ENCODE measurements around the gene APOH. TPM values are rescaled to one million over a fixed set of nuclear protein-coding genes. Genes with fewer than 3 reads are reported as not detected.

The APOH gene
- polyA plus RNA-seq, 1 of the 3 experiments (the other 2 are of a cell fraction): not detected

- no peak overlapping the region for H3K27ac ChIP-seq (ENCODE audit: low read depth in 2 of 2, low read length in 1 of 2)
- no peaks in the 10 kb centered on the region for H3K79me2 ChIP-seq (ENCODE audit: insufficient read depth)
- POLR2A ChIA-PET: no interaction called here
- peaks cover 0 to 2% of the 10 kb centered on the region in 2 experiments; a peak in 1 of 4 replicates for H3K4me1 ChIP-seq (ENCODE audit: control insufficient read depth in 1 of 2, insufficient read depth in 2 of 2, low read depth in 1 of 2, low read length in 1 of 2)
- no peak overlapping the region for H3K4me3 ChIP-seq (ENCODE audit: low read depth in 2 of 2, low read length in 1 of 2)
- no peaks in the 10 kb centered on the region for H3K36me3 ChIP-seq (replicated peaks in 1 of 2; ENCODE audit: control insufficient read depth in 1 of 2, insufficient read depth in 2 of 2, low read length in 1 of 2)
- no peak overlapping the region for H3K9ac ChIP-seq
- no peaks in the 10 kb centered on the region for H3K9me2 ChIP-seq
- no peak for TF ChIP-seq MXI1 (IDR thresholded peaks at IDR 0.05; ENCODE audit: low read depth, low read length)
- no peak for TF ChIP-seq TCF12 (IDR thresholded peaks at IDR 0.05)
- TF ChIP-seq EZH2phosphoT487 (IDR thresholded peaks at IDR 0.05; ENCODE audit: borderline replicate concordance, low read depth): no peak
- no peak for DNase-seq
- no peak overlapping the region for H3K4me2 ChIP-seq
- 79% methylated on average over 8 of the region's 8 CpGs for WGBS (ENCODE audit: low lambda C conversion rate)
- H4K20me1 ChIP-seq (ENCODE audit: insufficient read depth): no peaks in the 10 kb centered on the region
- H3K27me3 ChIP-seq (ENCODE audit: insufficient read depth): no peaks in the 10 kb centered on the region
- H3K9me3 ChIP-seq: no peaks in the 10 kb centered on the region
- CTCF ChIA-PET: interaction anchor here (0.6 kb wide), 1 partner anchor 551 kb away, joined by 3 read pairs; no protein-coding TSS in a partner anchor
- no peak overlapping the region for H2AFZ ChIP-seq (ENCODE audit: low read depth)
- no peaks in the 10 kb centered on the region for H3F3A ChIP-seq (replicated peaks; ENCODE audit: insufficient read depth)
Observed at GRCh38 chr17:66233023-66233753, 4.0 kb upstream of the APOH start.

- CTCF ChIA-PET: no interaction called here
- WGBS (ENCODE audit: low lambda C conversion rate): 82% methylated on average over 4 of the region's 4 CpGs
Observed at GRCh38 chr17:66230922-66231591, 1.8 kb upstream of the APOH start.

More at GRCh38 chr17:66230922-66231591, 1.8 kb upstream of the APOH start:
- Histone ChIP-seq H3K9me3 (no peaks in the 10 kb centered on the region), H3K4me1 (ENCODE audit: control insufficient read depth in 1 of 2, insufficient read depth in 2 of 2, low read depth in 1 of 2, low read length in 1 of 2) (peaks cover 0 to 2% of the 10 kb centered on the region in 2 experiments; a peak in 1 of 4 replicates), H4K20me1 (ENCODE audit: insufficient read depth) (no peaks in the 10 kb centered on the region), H2AFZ (ENCODE audit: low read depth) (no peak overlapping the region), H3K36me3 (replicated peaks in 1 of 2; ENCODE audit: control insufficient read depth in 1 of 2, insufficient read depth in 2 of 2, low read length in 1 of 2) (no peaks in the 10 kb centered on the region), H3K9me2 (no peaks in the 10 kb centered on the region), H3K4me3 (ENCODE audit: low read depth in 2 of 2, low read length in 1 of 2) (no peak overlapping the region), H3K9ac (no peak overlapping the region), H3F3A (replicated peaks; ENCODE audit: insufficient read depth) (no peaks in the 10 kb centered on the region), H3K27me3 (ENCODE audit: insufficient read depth) (no peaks in the 10 kb centered on the region), H3K4me2 (no peak overlapping the region), H3K27ac (ENCODE audit: low read depth in 2 of 2, low read length in 1 of 2) (no peak overlapping the region), H3K79me2 (ENCODE audit: insufficient read depth) (no peaks in the 10 kb centered on the region)
- TF ChIP-seq ELF1 (IDR thresholded peaks at IDR 0.05): no peak
- TF ChIP-seq ZBTB33 (IDR thresholded peaks at IDR 0.05; ENCODE audit: borderline replicate concordance, low read depth): no peak
- TF ChIP-seq NFIC (IDR thresholded peaks at IDR 0.05; ENCODE audit: borderline replicate concordance): no peak
- no peak for TF ChIP-seq REST (IDR thresholded peaks at IDR 0.05; ENCODE audit: low read depth, low read length)
- TF ChIP-seq RXRA (IDR thresholded peaks at IDR 0.05; ENCODE audit: borderline replicate concordance, low read depth): no peak
- no peak for TF ChIP-seq SIN3A (IDR thresholded peaks at IDR 0.05; ENCODE audit: borderline replicate concordance, low read depth, low read length)
- TF ChIP-seq IRF3 (IDR thresholded peaks at IDR 0.05; ENCODE audit: low read depth, low read length): no peak
- TF ChIP-seq TCF12 (IDR thresholded peaks at IDR 0.05): no peak
- no peak for TF ChIP-seq JUND (IDR thresholded peaks at IDR 0.05)
- TF ChIP-seq USF2 (IDR thresholded peaks at IDR 0.05; ENCODE audit: borderline replicate concordance, low read depth, low read length): no peak
- no peak for TF ChIP-seq FOXJ3 (CRISPR knock-in tag; IDR thresholded peaks at IDR 0.05)
- no peak for TF ChIP-seq GABPA (IDR thresholded peaks at IDR 0.05; ENCODE audit: low read depth)
- TF ChIP-seq MAX (IDR thresholded peaks at IDR 0.05; ENCODE audit: low read depth): no peak
- POLR2A ChIA-PET: no interaction called here
- DNase-seq: no peak

Measured in SK-N-SH (cell line).